H1 (cell line): Measurements from ENCODE around the gene DLST.

Source experiments
- CHD2 ChIP-seq: IDR thresholded peaks from 2 replicates; pipeline ENCODE4 v1.6.1; 2012; ENCODE audit warnings: low read length, improper control_type of control experiment
- CREB1 ChIP-seq: IDR thresholded peaks from 2 replicates; pipeline ENCODE4 v1.6.1; 2012; ENCODE audit warnings: inconsistent platforms
- EZH2 ChIP-seq: fragments of 200-600 bp; sonication (generic); IDR thresholded peaks from 2 replicates; pipeline ENCODE4 v1.7.1; 2012; ENCODE audit warnings: low read depth, mild to moderate bottlenecking, moderate library complexity, low read length, inconsistent platforms; ENCODE audit not compliant: severe bottlenecking
- KDM1A ChIP-seq: fragments of 200-600, 300-600 bp; sonication (generic); IDR thresholded peaks from 2 replicates; pipeline ENCODE4 v1.7.1; 2016; ENCODE audit warnings: mild to moderate bottlenecking, low read length, borderline replicate concordance
- KDM4A ChIP-seq: IDR thresholded peaks from one replicate; pipeline ENCODE4 v1.7.1; 2012; ENCODE audit warnings: low read depth, mild to moderate bottlenecking, moderate library complexity, low read length, inconsistent platforms; ENCODE audit not compliant: severe bottlenecking
- NRF1 ChIP-seq: IDR thresholded peaks from 2 replicates; pipeline ENCODE4 v1.6.1; 2011; ENCODE audit warnings: mild to moderate bottlenecking, low read depth, low read length, improper control_type of control experiment
- PHF8 ChIP-seq: fragments of 200-600 bp; sonication (generic); conservative IDR thresholded peaks from 2 replicates; pipeline ENCODE4 v1.7.1; 2012; ENCODE audit warnings: low read depth, mild to moderate bottlenecking, inconsistent platforms, low read length, moderate library complexity
- RAD21 ChIP-seq, 2 experiments: IDR thresholded peaks in 1 of 2; conservative IDR thresholded peaks in 1 of 2; 2 replicates each; pipeline ENCODE4 v1.6.1; 2011; ENCODE audit warnings: low read depth in 2 of 2, low read length in 2 of 2, improper control_type of control experiment in 1 of 2, inconsistent platforms in 1 of 2, mild to moderate bottlenecking in 1 of 2, moderate library complexity in 1 of 2
- TAF1 ChIP-seq: IDR thresholded peaks from 2 replicates; pipeline ENCODE4 v1.6.1; 2011; ENCODE audit warnings: mild to moderate bottlenecking, low read depth, low read length
- YY1 ChIP-seq: IDR thresholded peaks from 2 replicates; pipeline ENCODE4 v1.6.1; 2011; ENCODE audit warnings: low read depth, mild to moderate bottlenecking, low read length
- TF ChIP-seq, protein P1 (sequence below), 3 experiments: IDR thresholded peaks; 1 replicate in 2 of 3; 2 replicates in 1 of 3; pipeline versions ENCODE4 v1.5.1 to v1.6.1; 2011; ENCODE audit warnings: low read length in 3 of 3, mild to moderate bottlenecking in 3 of 3, inconsistent platforms in 2 of 3, low read depth in 1 of 3, moderate library complexity in 1 of 3; ENCODE audit not compliant: insufficient read depth in 1 of 3; ENCODE audit errors: control extremely low read depth in 1 of 3
- TF ChIP-seq, protein P2 (sequence below): IDR thresholded peaks from 2 replicates; pipeline ENCODE4 v1.6.1; 2012; ENCODE audit warnings: inconsistent platforms

DNA sequence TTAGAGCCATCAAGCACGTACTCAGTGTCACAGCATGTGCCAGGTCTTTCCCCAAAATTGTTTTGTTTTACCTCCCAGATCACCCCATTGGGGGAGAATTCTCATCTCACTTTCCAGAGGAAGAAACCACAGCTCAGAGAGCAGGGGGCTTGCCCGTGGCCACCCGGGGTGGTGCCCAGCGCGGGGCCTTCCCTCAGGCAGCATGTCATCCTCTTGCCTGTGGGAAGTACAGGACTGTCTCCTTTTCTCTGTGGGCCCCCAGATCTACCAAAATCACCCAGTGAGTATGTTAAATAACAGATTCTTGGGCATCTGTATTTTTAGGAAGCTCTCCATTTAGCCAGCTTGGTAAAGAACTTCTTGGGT lies 35.4 kb downstream of the DLST start:
- TF ChIP-seq CHD2 (no peak), KDM4A (no peak), KDM1A (no peak), YY1 (no peak), NRF1 (no peak), RAD21 (IDR thresholded peaks at IDR 0.05 in 1 of 2, conservative IDR thresholded peaks at IDR 0.05 in 1 of 2; ENCODE audit: low read depth in 2 of 2, low read length in 2 of 2) (no peak), CREB1 (no peak), TAF1 (no peak), PHF8 (no peak), EZH2 (no peak)
- TF ChIP-seq, protein P1, sequence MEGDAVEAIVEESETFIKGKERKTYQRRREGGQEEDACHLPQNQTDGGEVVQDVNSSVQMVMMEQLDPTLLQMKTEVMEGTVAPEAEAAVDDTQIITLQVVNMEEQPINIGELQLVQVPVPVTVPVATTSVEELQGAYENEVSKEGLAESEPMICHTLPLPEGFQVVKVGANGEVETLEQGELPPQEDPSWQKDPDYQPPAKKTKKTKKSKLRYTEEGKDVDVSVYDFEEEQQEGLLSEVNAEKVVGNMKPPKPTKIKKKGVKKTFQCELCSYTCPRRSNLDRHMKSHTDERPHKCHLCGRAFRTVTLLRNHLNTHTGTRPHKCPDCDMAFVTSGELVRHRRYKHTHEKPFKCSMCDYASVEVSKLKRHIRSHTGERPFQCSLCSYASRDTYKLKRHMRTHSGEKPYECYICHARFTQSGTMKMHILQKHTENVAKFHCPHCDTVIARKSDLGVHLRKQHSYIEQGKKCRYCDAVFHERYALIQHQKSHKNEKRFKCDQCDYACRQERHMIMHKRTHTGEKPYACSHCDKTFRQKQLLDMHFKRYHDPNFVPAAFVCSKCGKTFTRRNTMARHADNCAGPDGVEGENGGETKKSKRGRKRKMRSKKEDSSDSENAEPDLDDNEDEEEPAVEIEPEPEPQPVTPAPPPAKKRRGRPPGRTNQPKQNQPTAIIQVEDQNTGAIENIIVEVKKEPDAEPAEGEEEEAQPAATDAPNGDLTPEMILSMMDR (IDR thresholded peaks at IDR 0.05; ENCODE audit: control extremely low read depth in 1 of 3, insufficient read depth in 1 of 3, low read depth in 1 of 3, low read length in 3 of 3): no peak
- TF ChIP-seq, protein P2, sequence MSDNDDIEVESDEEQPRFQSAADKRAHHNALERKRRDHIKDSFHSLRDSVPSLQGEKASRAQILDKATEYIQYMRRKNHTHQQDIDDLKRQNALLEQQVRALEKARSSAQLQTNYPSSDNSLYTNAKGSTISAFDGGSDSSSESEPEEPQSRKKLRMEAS: no peak
